HL-60/S4 treated with retinoic acid at 250 ng/mL for 4 days and 3 days (cell line): Measurements from ENCODE around the gene HNF4A.
"Not testable (repeated sequence)": the region's sequence is repeated elsewhere in the genome, so short reads cannot be mapped to it uniquely, and the experiment has no call there.

Source experiments
- in situ Hi-C: fragments of 300-500 bp; cut with MboI; formaldehyde crosslinking; loops from 2 replicates; pipeline ENCODE4 v1.7.0; 2022; ENCODE audit warnings: low sequenced_read_pairs

The HNF4A gene

DNA sequence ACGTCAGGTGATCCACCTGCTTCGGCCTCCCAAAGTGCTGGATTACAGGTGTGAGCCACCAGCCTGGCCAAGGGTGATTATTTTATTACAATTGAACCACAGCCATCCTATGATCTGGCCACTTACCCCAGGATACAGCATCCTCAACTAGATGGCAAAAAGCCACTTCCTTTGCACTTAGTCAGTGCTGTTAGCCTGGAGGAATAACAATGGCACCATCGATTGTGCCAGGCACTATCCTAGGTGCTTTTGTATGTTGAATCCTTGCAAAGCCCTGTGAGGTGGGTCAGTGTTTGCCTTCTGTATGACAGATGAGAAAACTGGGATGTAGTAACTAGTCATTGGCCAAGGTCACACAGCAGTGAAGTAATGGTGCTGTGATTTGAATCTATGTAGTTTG, 109.0 kb downstream of the HNF4A start:
- in situ Hi-C loops = no loop called here

GRCh38 chr20:44465001-44465560, 109.6 kb downstream of the HNF4A start:
- in situ Hi-C loops = no loop called here

- in situ Hi-C loops = no loop called here
Observed at GRCh38 chr20:44467289-44467883, 111.9 kb downstream of the HNF4A start.

DNA sequence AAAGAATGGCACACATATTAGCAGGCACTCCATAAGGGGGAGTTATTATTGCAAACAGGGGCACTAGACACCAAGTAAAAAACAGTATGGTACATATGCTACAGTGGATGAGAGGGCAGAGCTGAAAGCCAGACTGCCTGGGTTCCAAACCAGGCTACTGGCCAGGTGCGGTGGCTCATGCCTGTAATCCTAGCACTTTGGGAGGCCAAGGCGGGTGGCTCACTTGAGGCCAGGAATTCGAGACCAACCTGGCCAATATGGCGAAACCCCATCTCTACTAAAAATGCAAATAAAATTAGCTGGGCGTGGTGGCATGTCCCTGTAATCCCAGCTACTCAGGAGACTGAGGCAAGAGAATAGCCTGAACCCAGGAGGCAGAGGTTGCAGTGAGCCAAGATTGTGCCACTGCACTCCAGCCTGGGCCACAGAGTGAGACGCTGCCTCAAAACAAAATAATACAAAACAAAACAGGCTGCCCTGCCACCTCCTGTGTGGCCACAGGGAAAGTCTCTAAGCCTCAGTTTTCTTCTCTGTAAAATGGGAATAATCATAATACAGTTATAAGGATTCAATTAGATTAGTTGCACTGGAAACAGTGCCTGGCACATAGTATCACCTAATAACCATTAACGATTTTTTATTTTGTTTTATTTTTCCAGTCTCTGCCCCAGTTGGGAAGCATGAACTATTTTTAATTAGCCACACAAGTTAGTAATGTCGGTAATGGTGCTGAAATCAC, 112.7 kb downstream of the HNF4A start:
- in situ Hi-C loops = no loop called here

DNA sequence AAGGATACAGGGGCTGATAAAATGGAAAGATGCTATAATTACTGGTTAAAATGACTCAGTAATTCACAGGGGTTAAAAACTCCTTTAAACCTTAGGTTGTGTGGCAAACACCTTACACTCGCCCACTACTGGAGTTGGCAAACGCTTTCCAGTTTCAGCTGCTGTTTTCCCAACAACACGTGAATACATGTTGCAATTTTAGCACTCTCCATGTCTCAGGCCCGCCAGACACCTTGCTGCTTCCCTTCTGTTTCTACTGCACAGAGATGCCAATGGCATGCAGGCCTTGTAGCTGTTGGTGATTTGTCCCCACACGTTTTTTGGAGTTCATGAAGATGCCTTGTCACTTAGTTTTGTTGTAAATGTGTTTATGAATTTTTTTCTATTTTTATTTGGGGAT, 114.8 kb downstream of the HNF4A start:
- in situ Hi-C loops = no loop called here

- in situ Hi-C loops = no loop called here
Observed at GRCh38 chr20:44471481-44471882, 116.0 kb downstream of the HNF4A start.

DNA sequence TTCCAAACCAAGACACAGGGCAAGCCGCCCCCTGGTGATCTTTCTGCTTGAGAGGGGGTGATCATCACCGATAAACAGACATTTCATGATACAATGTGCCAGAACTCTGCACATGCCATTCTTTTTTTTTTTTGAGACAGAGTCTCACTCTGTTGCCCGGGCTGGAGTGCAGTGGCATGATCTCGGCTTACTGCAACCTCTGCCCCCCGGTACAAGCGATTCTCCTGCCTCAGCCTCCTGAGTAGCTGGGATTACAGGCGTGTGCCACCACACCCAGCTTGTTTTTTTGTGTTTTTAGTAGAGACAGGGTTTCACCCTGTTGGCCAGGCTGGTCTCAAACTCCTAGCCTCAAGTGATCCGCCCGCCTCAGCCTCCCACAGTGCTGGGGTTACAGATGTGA, 116.8 kb downstream of the HNF4A start:
- in situ Hi-C loops = not testable (repeated sequence)

- in situ Hi-C loops = no loop called here
Observed at GRCh38 chr20:44475372-44475693, 119.8 kb downstream of the HNF4A start.

DNA sequence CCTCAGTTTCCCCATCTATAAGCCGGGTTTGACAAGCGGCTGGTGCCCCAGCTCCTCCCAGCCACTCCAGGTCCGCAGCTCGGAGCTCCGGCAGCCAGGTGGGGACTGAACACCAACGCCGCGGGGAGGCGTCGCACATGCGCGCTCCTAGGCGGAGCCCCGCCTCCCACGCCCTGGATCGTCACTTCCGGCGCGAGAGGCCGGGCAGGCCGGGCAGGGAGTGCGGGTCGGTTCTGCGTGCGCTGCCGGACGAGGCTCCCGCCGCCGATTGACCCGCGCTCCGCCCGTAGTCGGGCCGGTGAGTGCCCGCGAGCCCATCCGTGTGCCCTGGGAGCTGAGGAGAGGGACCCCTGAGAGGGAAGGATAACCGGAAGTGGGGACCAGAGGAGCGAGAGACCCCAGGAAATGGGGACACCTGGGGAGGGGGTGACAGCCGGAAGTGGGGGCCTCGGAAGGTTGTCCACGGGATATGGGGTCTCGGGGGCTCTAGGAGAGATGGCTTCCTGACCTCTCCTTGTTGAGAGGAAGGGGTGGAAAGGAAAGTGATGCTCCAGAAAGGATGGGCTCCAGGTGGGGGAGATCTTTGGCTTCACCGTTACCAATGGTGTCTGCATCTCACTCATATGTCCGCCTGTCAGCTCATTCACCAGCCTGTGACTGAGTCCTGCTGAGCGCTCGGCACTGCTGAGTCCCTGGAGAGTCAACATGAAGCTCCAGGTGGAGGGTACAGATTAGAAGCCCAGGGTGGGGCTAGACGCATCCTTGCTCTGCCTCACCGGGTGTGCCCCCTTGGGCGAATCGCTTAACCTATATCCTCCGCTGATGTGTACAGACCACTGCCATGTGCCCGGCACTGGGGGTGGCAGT, 120.4 kb downstream of the HNF4A start, which contains the start of gene TTPAL:
TSS of gene TTPAL (plus strand) at position 181 of the 867 bp plus-strand sequence. CDS start 4,126 bp downstream, outside the sequence.
- in situ Hi-C loops = no loop called here

GRCh38 chr20:44477151-44477550, 121.7 kb downstream of the HNF4A start:
- in situ Hi-C loops = no loop called here

DNA sequence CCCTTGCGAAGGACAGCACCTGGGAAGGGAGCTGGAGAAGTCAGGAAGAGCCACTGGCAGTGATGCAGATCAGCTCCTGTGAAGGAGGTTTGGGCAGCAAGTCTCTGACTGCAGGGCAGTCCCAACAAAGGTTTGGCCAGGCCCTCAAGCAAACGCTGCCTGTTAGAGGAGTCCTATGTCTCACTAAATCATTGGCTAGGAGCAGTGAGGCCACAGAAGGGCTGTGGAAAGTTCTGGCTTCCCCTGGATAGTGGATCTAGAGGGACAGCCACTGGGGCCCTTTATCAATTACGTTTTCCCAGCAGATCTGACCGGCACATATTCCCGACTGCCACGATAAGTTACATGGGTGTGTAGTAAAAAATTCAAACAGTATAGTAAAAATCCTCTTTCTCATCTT, 122.7 kb downstream of the HNF4A start:
- in situ Hi-C loops = no loop called here

DNA sequence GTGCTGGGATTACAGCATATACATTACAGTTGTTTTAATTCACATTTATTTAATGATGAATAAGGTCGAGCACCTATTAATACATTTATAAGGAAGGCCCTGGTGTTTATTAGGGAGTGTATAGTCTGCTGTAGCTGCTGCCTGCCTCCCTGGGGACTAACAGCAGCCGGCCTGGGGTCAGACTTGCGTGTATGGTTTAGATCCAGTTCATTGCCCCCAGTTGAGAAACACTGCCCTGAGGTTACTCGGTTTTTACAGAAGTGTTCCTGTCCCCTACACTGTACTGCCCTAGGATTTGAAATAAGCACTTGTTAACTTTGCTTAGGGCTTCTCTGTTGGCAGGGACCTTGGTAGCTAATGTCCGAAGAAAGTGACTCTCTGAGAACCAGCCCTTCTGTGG, 124.1 kb downstream of the HNF4A start:
- in situ Hi-C loops = no loop called here

DNA sequence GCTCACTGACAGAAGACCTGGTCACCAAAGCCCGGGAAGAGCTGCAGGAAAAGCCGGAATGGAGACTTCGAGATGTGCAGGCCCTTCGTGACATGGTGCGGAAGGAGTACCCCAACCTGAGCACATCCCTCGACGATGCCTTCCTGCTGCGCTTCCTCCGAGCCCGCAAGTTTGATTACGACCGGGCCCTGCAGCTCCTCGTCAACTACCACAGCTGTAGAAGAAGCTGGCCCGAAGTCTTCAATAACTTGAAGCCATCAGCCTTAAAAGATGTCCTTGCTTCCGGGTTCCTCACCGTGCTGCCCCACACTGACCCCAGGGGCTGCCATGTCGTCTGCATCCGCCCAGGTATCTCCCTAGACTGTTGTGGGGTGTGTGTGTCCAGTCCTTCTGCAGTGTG, 124.6 kb downstream of the HNF4A start:
- in situ Hi-C loops = no loop called here

DNA sequence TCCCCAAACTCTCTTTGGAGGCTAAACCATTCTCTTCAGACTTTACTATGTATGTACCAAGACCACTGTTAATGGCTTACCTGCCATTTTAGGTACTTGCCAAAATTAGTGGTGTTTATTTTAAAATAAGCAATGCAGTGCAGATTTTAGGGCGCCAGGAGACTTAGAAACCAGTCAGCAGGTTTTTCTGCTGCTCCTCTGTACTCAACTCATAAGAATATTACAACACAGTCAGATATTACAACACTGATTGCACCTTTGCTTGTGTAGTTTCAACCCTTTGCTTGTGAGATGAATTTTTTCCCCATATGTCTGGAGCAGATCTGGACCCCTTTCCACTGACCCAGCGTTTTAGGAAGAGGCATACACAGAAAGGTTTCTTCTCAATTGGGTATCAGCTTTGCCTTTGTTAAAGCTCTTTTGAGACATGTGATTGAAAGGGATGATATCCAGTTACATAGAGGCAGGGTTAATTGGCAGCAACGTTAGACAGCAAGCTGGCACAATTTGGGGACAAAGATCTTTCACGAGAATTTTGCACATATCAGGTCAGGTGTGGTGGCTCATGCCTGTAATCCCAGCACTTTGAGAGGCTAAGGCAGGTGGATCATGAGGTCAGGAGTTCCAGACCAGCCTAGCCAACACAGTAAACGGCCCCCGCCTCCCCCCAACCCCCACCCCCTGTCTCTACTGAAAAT, 126.4 kb downstream of the HNF4A start:
- in situ Hi-C loops = no loop called here

DNA sequence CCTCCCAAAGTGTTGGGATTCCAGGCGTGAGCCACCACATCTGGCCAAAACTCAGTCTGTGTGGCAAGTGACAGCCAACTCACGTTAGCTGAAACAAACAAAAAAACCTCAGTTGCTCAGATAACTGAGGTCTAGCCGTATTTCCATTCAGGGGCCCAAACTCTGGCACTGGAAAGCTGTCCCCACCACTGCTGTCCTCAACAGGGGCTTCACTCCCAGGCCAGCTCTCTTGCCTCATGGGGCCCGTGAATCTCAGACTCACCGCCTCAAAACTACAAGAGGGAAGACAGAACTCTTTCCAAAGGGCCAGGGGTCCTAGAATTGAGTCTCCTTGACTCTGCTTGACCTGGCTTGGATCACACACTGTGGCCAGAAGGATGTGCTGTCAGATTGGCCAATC, 127.6 kb downstream of the HNF4A start:
- in situ Hi-C loops = no loop called here
